CD8-positive, alpha-beta memory T cell (primary cell): Measurements from ENCODE around the gene ARID1B. TPM values are rescaled to one million over a fixed set of nuclear protein-coding genes. Genes with fewer than 3 reads are reported as not detected.
A peak's percentile ranks its signal among the peaks of the same experiment; 100 is the strongest.

ENCODE experiments used
- CTCF ChIA-PET: fragments of 350-600 bp; sonication (Branson Sonifier 250); formaldehyde crosslinking; loops from one replicate; lab custom pipeline; 2021; ENCODE audit warnings: antibody characterized with exemption; lab: Charles Lee
- POLR2A ChIA-PET: fragments of 350-600 bp; sonication (Branson Sonifier 250); formaldehyde crosslinking; loops from one replicate; lab custom pipeline; 2021; ENCODE audit warnings: antibody characterized with exemption; lab: Charles Lee
- DNase-seq, 5 donors: peaks; one replicate each; pipeline versions ENCODE4 v3.0.0 to v3.0.0-alpha.2; 2020 to 2022; ENCODE audit warnings: mixed read lengths in 1 of 5
- H3K27ac ChIP-seq: one replicate; pipeline ENCODE4 v1.7.0; 2013; ENCODE audit warnings: low read depth, mild to moderate bottlenecking, low read length, moderate library complexity
- H3K27me3 ChIP-seq: 2 replicates; pipeline ENCODE4 v1.7.0; 2013; ENCODE audit warnings: low read length, mild to moderate bottlenecking; ENCODE audit not compliant: insufficient read depth, poor library complexity, severe bottlenecking
- H3K36me3 ChIP-seq: 2 replicates; pipeline ENCODE4 v1.7.0; 2013; ENCODE audit warnings: mild to moderate bottlenecking, low read length, moderate library complexity; ENCODE audit not compliant: insufficient read depth
- H3K4me1 ChIP-seq: 2 replicates; pipeline ENCODE4 v1.7.0; 2013; ENCODE audit warnings: mild to moderate bottlenecking, low read length, moderate library complexity; ENCODE audit not compliant: insufficient read depth
- H3K4me3 ChIP-seq: 2 replicates; pipeline ENCODE4 v1.7.0; 2013; ENCODE audit warnings: mild to moderate bottlenecking, low read length
- H3K9me3 ChIP-seq: 2 replicates; pipeline ENCODE4 v1.7.0; 2013; ENCODE audit warnings: mild to moderate bottlenecking, low read length
- H3K27ac Mint-ChIP-seq, 8 donors: one replicate each; pipeline ENCODE4 v1.8.0; 2020 to 2021; ENCODE audit warnings: mixed read lengths in 8 of 8, mild to moderate bottlenecking in 6 of 8, inconsistent platforms in 3 of 8, moderate library complexity in 3 of 8
- H3K27me3 Mint-ChIP-seq, 2 donors: one replicate each; pipeline ENCODE4 v1.8.0; 2020 to 2021; ENCODE audit warnings: mixed read lengths in 2 of 2, mild to moderate bottlenecking in 1 of 2, moderate library complexity in 1 of 2
- H3K36me3 Mint-ChIP-seq, 3 donors: one replicate each; pipeline ENCODE4 v1.8.0; 2020 to 2021; ENCODE audit warnings: mixed read lengths in 3 of 3, inconsistent platforms in 1 of 3, mild to moderate bottlenecking in 1 of 3
- H3K4me1 Mint-ChIP-seq, 3 donors: one replicate each; pipeline ENCODE4 v1.8.0; 2020 to 2021; ENCODE audit warnings: mixed read lengths in 3 of 3, inconsistent platforms in 1 of 3, mild to moderate bottlenecking in 1 of 3
- H3K4me3 Mint-ChIP-seq, 7 donors: one replicate each; pipeline ENCODE4 v1.8.0; 2020 to 2021; ENCODE audit warnings: mixed read lengths in 7 of 7, mild to moderate bottlenecking in 6 of 7, moderate library complexity in 4 of 7, inconsistent platforms in 2 of 7
- H3K9me3 Mint-ChIP-seq, 5 donors: one replicate each; pipeline ENCODE4 v1.8.0; 2020 to 2022; ENCODE audit warnings: mixed read lengths in 5 of 5, mild to moderate bottlenecking in 3 of 5, moderate library complexity in 2 of 5, inconsistent platforms in 1 of 5
- polyA plus RNA-seq: library from polyadenylated mRNA; unstranded; fragments of 300-500 nt; fragmentation: Illumina TruSeq; gene quantifications from one replicate; pipeline ENCODE4 v1.2.3, GENCODE V29; 2021
- total RNA-seq, 2 experiments: library from RNA; stranded (reverse); gene quantifications; one replicate each; pipeline ENCODE4 v1.2.3, GENCODE V29; 2021

The ARID1B gene
- total and polyA plus RNA-seq, 3 experiments from 2014 or later: 19.1 to 57.9 (median 53.0) TPM

DNA sequence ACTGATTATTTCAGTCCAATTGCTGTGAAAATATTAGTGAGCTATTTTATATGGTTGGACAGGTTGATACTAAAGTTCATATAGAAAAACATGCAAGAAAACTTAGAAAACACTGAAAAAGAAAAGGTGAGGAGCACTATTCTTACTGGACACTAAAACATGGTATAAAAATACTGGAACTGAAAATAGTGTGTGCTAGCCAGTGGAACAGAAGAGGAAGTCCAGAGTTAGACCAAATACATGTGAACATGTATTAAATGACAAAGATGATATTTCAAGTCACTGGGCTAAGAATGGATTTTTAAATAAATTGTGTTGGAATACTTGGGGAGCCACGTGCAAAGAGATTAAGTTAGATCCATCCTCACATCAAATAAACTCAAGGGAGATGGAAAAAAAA, 327.6 kb downstream of the ARID1B start:
- Histone ChIP-seq H3K27ac (no peak overlapping the region), H3K4me1 (peaks cover 26% of the 10 kb centered on the region), H3K9me3 (no peaks in the 10 kb centered on the region), H3K36me3 (no peaks in the 10 kb centered on the region), H3K27me3 (no peaks in the 10 kb centered on the region), H3K4me3 (no peak overlapping the region)
- no peak overlapping the region for H3K4me3 Mint-ChIP-seq
- no peak overlapping the region for H3K27ac Mint-ChIP-seq
- no peak for DNase-seq
- POLR2A ChIA-PET: no interaction called here
- no peaks in the 10 kb centered on the region for H3K27me3 Mint-ChIP-seq
- peaks cover 0 to 23% (median 6%) of the 10 kb centered on the region in 3 donors for H3K36me3 Mint-ChIP-seq
- CTCF ChIA-PET: no interaction called here
- H3K9me3 Mint-ChIP-seq: no peaks in the 10 kb centered on the region
- H3K4me1 Mint-ChIP-seq: peaks cover 47 to 74% (median 48%) of the 10 kb centered on the region in 3 donors

GRCh38 chr6:157106487-157106886, 329.3 kb downstream of the ARID1B start:
- DNase-seq: no peak
- ChIA-PET CTCF (no interaction called here), POLR2A (no interaction called here)
- Mint-ChIP-seq H3K36me3 (peaks cover 6 to 38% (median 8%) of the 10 kb centered on the region in 3 donors), H3K27ac (peak overlapping the region in 1 of 8 donors; percentile 17), H3K27me3 (no peaks in the 10 kb centered on the region), H3K4me3 (no peak overlapping the region), H3K9me3 (no peaks in the 10 kb centered on the region), H3K4me1 (peaks cover 30 to 57% (median 32%) of the 10 kb centered on the region in 3 donors)
- Histone ChIP-seq H3K4me1 (peaks cover 10% of the 10 kb centered on the region), H3K27ac (no peak overlapping the region), H3K36me3 (no peaks in the 10 kb centered on the region), H3K27me3 (no peaks in the 10 kb centered on the region), H3K4me3 (no peak overlapping the region), H3K9me3 (no peaks in the 10 kb centered on the region)

DNA sequence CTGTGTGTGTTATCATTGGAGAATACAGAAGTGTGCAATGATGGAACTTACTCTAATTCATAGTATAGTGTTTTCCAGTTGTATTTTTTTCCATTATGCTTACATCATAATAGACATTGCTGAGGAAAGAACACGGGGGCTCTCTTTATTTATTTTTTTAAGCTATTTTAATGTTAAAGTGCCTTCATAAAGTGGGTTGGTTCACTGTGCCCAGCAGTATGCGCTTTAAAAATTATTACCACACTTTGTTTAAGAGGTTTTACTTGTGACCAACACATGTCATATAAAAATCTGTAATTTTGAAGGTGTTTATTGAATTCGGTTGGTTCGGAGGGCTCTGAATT, 330.4 kb downstream of the ARID1B start:
- Mint-ChIP-seq H3K4me1 (peaks cover 28 to 48% (median 29%) of the 10 kb centered on the region in 3 donors), H3K36me3 (peaks cover 6 to 44% (median 14%) of the 10 kb centered on the region in 3 donors), H3K9me3 (no peaks in the 10 kb centered on the region), H3K27ac (peak overlapping the region in 3 of 8 donors; percentile 6 to 65 (median 24)), H3K27me3 (no peaks in the 10 kb centered on the region), H3K4me3 (no peak overlapping the region)
- POLR2A ChIA-PET: no interaction called here
- no peaks in the 10 kb centered on the region for H3K9me3 ChIP-seq
- no peak for DNase-seq
- no peak overlapping the region for H3K27ac ChIP-seq
- CTCF ChIA-PET: no interaction called here
- H3K4me1 ChIP-seq: peaks cover 7% of the 10 kb centered on the region
- H3K4me3 ChIP-seq: no peak overlapping the region
- no peaks in the 10 kb centered on the region for H3K36me3 ChIP-seq
- no peaks in the 10 kb centered on the region for H3K27me3 ChIP-seq

DNA sequence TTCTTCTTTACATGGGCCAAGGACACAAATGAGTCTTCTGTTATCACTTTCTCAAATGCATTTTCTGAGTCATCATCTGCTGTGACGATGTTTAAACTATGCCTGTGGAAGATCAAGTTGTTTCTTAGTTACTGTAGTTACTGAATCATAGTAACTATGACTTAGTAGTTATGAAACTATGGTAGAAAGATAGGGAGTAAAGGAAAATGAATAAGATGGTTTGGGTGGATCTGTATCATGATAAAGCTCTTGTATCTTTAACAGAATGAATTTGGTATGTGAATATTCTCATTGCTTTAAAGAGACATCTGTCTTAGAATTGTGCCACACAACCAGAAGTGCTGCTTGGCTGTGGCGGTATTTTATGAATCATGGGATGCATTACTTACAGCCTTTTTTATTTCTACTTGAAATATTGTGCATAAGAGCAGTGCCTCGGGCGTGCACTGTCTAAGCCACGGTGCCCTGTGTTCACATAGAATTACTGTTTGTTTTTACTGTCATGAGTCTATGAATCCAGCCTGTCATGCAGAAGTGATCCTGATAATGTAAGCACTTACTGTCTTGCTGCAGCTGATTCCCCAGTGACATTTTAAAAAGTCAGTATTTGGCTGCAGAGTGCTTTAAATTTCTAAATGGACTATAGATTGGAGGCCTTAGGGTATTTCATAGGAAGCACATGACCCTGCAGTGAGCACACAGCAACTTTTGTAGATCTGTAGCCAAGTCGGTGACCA, 330.9 kb downstream of the ARID1B start:
- H3K27me3 Mint-ChIP-seq: no peaks in the 10 kb centered on the region
- Histone ChIP-seq H3K4me1 (peaks cover 7% of the 10 kb centered on the region), H3K4me3 (no peak overlapping the region), H3K9me3 (no peaks in the 10 kb centered on the region), H3K27ac (no peak overlapping the region), H3K27me3 (no peaks in the 10 kb centered on the region), H3K36me3 (no peaks in the 10 kb centered on the region)
- DNase-seq: peak in 1 of 5 donors; percentile 2
- H3K4me1 Mint-ChIP-seq: peaks cover 29 to 44% (median 29%) of the 10 kb centered on the region in 3 donors
- ChIA-PET CTCF (interaction anchor here (0.6 kb wide), 1 partner anchor 1141 kb away, joined by 3 read pairs; no protein-coding TSS in a partner anchor), POLR2A (no interaction called here)
- peak overlapping the region in 7 of 8 donors; percentile 6 to 79 (median 48) for H3K27ac Mint-ChIP-seq
- H3K4me3 Mint-ChIP-seq: no peak overlapping the region
- H3K9me3 Mint-ChIP-seq: no peaks in the 10 kb centered on the region
- H3K36me3 Mint-ChIP-seq: peaks cover 6 to 40% (median 14%) of the 10 kb centered on the region in 3 donors

DNA sequence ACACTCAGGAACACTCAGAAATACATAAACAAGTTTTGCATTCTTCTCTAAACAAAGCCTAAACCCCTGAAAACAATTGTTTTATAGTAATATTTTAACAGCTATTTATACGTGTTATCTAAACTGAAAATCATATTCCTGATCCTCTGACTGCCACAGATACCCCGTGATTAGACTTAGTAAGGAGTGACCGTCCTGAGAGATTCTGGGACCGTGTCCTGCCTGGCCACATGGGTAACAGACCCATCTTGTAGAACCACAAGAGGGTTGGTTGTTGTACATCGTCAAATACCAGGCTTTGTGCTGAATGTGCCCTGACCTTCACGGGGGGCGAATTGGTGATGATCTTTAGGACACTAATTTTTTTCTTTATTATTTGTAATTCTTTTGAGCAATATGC, 331.7 kb downstream of the ARID1B start:
- POLR2A ChIA-PET: no interaction called here
- H3K4me3 ChIP-seq: no peak overlapping the region
- peaks cover 4% of the 10 kb centered on the region for H3K36me3 ChIP-seq
- Mint-ChIP-seq H3K36me3 (peaks cover 10 to 45% (median 17%) of the 10 kb centered on the region in 3 donors), H3K27ac (peak overlapping the region in 1 of 8 donors; percentile 52), H3K27me3 (no peaks in the 10 kb centered on the region), H3K9me3 (no peaks in the 10 kb centered on the region), H3K4me3 (no peak overlapping the region), H3K4me1 (peaks cover 29 to 40% (median 31%) of the 10 kb centered on the region in 3 donors)
- CTCF ChIA-PET: interaction anchor here (0.6 kb wide), 1 partner anchor 1140 kb away, joined by 3 read pairs; no protein-coding TSS in a partner anchor
- DNase-seq: no peak
- peaks cover 7% of the 10 kb centered on the region for H3K4me1 ChIP-seq
- H3K27me3 ChIP-seq: no peaks in the 10 kb centered on the region
- no peak overlapping the region for H3K27ac ChIP-seq
- no peaks in the 10 kb centered on the region for H3K9me3 ChIP-seq

- H3K4me3 Mint-ChIP-seq: no peak overlapping the region
- Histone ChIP-seq H3K4me1 (peaks cover 7% of the 10 kb centered on the region), H3K27me3 (no peaks in the 10 kb centered on the region), H3K9me3 (no peaks in the 10 kb centered on the region), H3K27ac (no peak overlapping the region), H3K4me3 (no peak overlapping the region), H3K36me3 (peaks cover 4% of the 10 kb centered on the region)
- H3K9me3 Mint-ChIP-seq: no peaks in the 10 kb centered on the region
- H3K36me3 Mint-ChIP-seq: peaks cover 13 to 44% (median 14%) of the 10 kb centered on the region in 3 donors
- DNase-seq: no peak
- peaks cover 24 to 29% (median 27%) of the 10 kb centered on the region in 3 donors for H3K4me1 Mint-ChIP-seq
- H3K27ac Mint-ChIP-seq: peak overlapping the region in 4 of 8 donors; percentile 6 to 48 (median 20)
- ChIA-PET CTCF (no interaction called here), POLR2A (no interaction called here)
- H3K27me3 Mint-ChIP-seq: no peaks in the 10 kb centered on the region
Observed at GRCh38 chr6:157110607-157111006, 333.4 kb downstream of the ARID1B start.

GRCh38 chr6:157113389-157113788, 336.2 kb downstream of the ARID1B start:
- POLR2A ChIA-PET: no interaction called here

DNA sequence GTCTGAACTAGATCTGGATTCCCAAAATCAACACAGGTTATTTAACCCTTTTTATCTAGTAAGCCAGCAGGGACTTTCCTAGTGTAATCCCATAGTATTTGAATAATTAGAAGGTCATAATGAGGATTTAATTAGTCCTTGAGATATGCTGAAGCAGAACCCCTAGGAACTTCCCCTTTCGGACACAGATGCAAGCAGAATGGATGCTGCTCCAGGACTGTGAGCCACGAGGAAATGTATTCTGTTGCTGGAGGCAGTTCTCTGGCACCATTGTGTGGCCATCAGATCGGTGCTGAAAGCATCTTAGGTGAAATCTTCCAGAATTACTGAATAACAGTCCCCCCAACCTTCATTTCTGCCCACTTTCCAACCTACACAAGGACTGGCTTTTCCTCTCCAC, 339.2 kb downstream of the ARID1B start:
- H3K4me1 Mint-ChIP-seq: peaks cover 8 to 24% (median 22%) of the 10 kb centered on the region in 3 donors
- POLR2A ChIA-PET: no interaction called here
- no peaks in the 10 kb centered on the region for H3K27me3 Mint-ChIP-seq

More at GRCh38 chr6:157113389-157113788, 336.2 kb downstream of the ARID1B start:
- peaks cover 13 to 50% (median 14%) of the 10 kb centered on the region in 3 donors for H3K36me3 Mint-ChIP-seq
- peaks cover 4 to 8% (median 4%) of the 10 kb centered on the region in 3 donors for H3K4me1 Mint-ChIP-seq
- Histone ChIP-seq H3K4me3 (no peak overlapping the region), H3K27ac (no peak overlapping the region), H3K9me3 (no peaks in the 10 kb centered on the region), H3K36me3 (peaks cover 4% of the 10 kb centered on the region), H3K27me3 (no peaks in the 10 kb centered on the region), H3K4me1 (peaks cover 4% of the 10 kb centered on the region)
- H3K27me3 Mint-ChIP-seq: no peaks in the 10 kb centered on the region
- no peak overlapping the region for H3K27ac Mint-ChIP-seq
- H3K4me3 Mint-ChIP-seq: no peak overlapping the region
- no peaks in the 10 kb centered on the region for H3K9me3 Mint-ChIP-seq
- DNase-seq: no peak
- CTCF ChIA-PET: interaction anchor here (1.0 kb wide), 1 partner anchor 10 kb away, joined by 3 read pairs; no protein-coding TSS in a partner anchor

More for the DNA sequence above, 339.2 kb downstream of the ARID1B start:
- peaks cover 8 to 53% (median 12%) of the 10 kb centered on the region in 3 donors for H3K36me3 Mint-ChIP-seq
- CTCF ChIA-PET: no interaction called here
- H3K9me3 Mint-ChIP-seq: no peaks in the 10 kb centered on the region
- Histone ChIP-seq H3K36me3 (peaks cover 4% of the 10 kb centered on the region), H3K9me3 (no peaks in the 10 kb centered on the region), H3K4me1 (no peaks in the 10 kb centered on the region), H3K27me3 (no peaks in the 10 kb centered on the region), H3K27ac (no peak overlapping the region), H3K4me3 (no peak overlapping the region)
- H3K27ac Mint-ChIP-seq: peak overlapping the region in 1 of 8 donors; percentile 6
- no peak for DNase-seq
- H3K4me3 Mint-ChIP-seq: no peak overlapping the region
